ENCODE data around the gene LTB4R.
"Not testable (repeated sequence)": the region's sequence is repeated elsewhere in the genome, so short reads cannot be mapped to it uniquely, and the experiment has no call there.

The LTB4R gene

DNA sequence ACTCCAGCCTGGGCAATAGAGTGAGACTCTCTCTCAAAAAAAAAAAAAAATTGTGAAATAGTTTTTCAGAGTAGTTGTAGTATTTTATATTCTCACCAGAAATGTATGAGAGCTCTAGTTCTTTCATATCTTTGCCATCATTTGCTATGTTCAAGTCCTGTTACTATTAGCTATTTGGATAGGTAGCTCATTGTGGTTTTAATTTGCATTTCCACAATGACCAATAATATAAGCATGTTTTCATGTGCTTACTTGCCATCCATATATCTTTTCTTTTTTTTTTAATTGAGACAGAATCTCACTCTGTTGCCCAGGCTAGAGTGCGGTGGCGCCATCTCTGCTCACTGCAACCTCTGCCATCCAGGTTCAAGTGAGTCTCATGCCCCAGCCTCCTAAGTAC lies 36.9 kb downstream of the LTB4R start:
- H3K4me3 ChIP-seq (ENCODE audit: low read length): no peak overlapping the region
- no peak for TF ChIP-seq ZNF274 (IDR thresholded peaks at IDR 0.05; ENCODE audit: low read depth, low read length)

DNA sequence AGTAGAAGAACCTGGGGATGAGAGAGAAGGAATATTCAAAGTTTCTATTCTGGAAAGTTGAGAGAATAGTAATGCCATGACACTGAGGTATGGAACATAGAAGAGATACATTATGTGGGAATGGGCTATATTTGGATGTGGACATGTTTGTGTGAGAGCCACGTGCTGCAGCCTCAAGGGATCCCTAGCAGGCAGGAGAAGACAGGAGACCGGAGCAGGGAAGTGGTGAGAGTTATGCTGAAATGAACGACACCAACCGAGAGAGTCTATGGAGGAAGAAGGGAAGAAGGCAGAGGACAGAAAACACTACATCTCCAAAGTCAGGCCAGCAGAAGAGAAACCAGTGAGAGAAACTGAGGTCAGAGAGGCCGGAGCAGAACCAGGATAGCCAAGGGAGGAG lies 38.4 kb downstream of the LTB4R start:
- no peak for TF ChIP-seq ZNF274 (IDR thresholded peaks at IDR 0.05; ENCODE audit: low read depth, low read length)
- no peak overlapping the region for H3K4me3 ChIP-seq (ENCODE audit: low read length)

DNA sequence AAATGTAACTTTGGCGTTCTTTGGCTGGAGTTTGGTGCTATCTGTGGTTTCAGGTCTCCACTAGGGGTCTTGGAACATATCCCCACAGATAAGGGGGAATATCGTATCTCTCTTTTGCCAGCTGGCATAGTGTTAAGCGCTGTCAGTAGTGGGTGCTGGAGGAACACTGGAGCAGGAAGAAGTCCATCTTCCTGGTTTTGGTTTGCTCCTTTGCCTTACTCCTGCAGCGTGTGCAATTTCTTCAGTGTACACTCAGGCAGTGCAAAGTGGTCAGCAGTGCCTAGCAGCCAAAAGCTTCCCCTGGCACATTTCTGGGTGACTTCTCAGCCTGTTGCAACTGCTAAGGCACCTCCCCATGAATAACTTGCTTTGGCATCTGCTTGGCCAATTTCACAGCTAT lies 40.2 kb downstream of the LTB4R start:
- H3K4me3 ChIP-seq (ENCODE audit: low read length): no peak overlapping the region
- no peak for TF ChIP-seq ZNF274 (IDR thresholded peaks at IDR 0.05; ENCODE audit: low read depth, low read length)

DNA sequence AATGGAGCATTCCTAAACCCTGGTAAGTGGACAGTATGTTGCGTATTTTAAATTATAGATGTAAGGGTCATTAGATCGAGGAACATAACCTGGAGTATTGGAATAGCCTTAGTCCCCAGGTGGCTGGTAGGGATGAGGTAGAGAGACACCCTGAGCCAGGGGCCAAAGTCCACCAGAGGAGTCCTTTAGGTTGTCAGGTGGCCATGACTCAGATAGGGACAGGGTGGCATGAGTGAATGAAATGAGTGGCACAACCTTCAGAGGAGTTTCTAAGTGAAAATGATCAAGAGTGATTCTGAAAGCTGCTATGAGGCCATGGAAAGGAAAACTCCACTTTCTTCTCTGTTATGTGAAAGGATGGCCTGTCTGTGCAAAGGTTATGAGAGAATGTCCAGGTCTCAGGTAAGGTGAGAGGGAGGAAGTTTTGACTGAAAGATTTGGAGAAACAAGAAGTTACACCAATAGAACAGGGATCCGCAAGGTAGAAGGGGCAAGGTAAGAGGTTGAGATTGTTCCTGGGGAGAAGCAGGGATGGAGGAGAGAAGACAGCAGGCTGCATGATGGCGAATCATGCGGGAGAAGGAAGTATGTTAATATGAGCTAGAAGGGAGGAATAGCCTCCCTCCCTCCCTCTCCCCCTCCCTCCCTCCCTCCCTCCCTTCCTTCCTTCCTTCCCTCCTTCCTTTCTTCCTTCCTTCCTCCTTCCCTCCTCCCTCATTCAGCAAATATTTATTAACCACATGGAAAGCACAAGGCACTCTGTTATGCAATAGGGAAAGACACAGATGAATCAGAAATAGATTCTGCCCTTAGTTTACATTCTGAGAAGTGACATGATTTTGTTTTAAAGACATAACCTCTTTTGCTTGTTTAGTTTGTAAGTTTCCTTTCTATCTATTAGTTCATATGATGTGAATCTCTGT lies 42.5 kb downstream of the LTB4R start:
- no peak for TF ChIP-seq ZNF274 (IDR thresholded peaks at IDR 0.05; ENCODE audit: low read depth, low read length)
- H3K4me3 ChIP-seq (ENCODE audit: low read length): no peak overlapping the region

DNA sequence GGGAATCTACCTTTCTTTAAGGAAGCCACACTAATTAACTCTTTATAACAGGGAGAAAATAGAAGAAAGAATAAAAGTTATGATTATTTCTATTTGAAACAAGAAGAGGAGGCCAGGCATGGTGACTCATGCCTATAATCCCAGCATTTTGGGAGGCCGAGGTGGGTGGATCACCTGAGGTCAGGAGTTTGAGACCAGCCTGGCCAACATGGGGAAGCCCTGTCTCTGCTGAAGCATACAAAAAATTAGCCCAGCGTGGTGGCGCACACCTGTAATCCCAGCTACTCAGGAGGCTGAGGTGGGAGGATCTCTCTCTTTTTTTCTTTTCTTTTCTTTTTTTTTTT lies 43.2 kb downstream of the LTB4R start:
- H3K4me3 ChIP-seq (ENCODE audit: low read length): not testable (repeated sequence)

GRCh38 chr14:24355009-24355408 lies 43.7 kb downstream of the LTB4R start:
- TF ChIP-seq ZNF274 (IDR thresholded peaks at IDR 0.05; ENCODE audit: low read depth, low read length): no peak
- H3K4me3 ChIP-seq (ENCODE audit: low read length): no peak overlapping the region

- TF ChIP-seq ZNF274 (IDR thresholded peaks at IDR 0.05; ENCODE audit: low read depth, low read length): no peak
- H3K4me3 ChIP-seq (ENCODE audit: low read length): no peak overlapping the region
Observed at GRCh38 chr14:24356208-24356607, 44.9 kb downstream of the LTB4R start.

DNA sequence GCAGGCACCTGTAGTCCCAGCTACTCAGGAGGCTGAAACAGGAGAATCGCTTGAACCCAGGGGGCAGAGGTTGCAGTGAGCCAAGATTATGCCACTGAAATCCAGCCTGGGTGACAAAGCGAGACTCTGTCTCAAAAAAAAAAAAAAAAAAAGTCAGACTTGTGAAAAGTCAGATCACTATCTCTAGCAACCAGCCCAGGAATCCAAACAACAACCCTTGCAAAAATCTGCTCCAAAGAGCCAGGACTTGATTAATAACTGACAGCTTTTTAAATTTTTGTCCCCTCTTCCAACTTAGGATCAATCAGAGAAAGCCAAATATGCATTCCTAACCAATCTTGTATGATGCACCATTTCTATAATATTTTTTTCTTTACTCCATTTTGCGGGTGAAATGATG lies 49.0 kb downstream of the LTB4R start:
- no peak overlapping the region for H3K4me3 ChIP-seq (ENCODE audit: low read length)
- TF ChIP-seq ZNF274 (IDR thresholded peaks at IDR 0.05; ENCODE audit: low read depth, low read length): no peak

- no peak for TF ChIP-seq ZNF274 (IDR thresholded peaks at IDR 0.05; ENCODE audit: low read depth, low read length)
- H3K4me3 ChIP-seq (ENCODE audit: low read length): no peak overlapping the region
Observed at GRCh38 chr14:24361326-24361725, 50.0 kb downstream of the LTB4R start.

GRCh38 chr14:24362241-24362960 lies 51.1 kb downstream of the LTB4R start:
- TF ChIP-seq ZNF274 (IDR thresholded peaks at IDR 0.05; ENCODE audit: low read depth, low read length): no peak
- H3K4me3 ChIP-seq (ENCODE audit: low read length): no peak overlapping the region

GRCh38 chr14:24363401-24363800 lies 52.1 kb downstream of the LTB4R start:
- no peak overlapping the region for H3K4me3 ChIP-seq (ENCODE audit: low read length)
- no peak for TF ChIP-seq ZNF274 (IDR thresholded peaks at IDR 0.05; ENCODE audit: low read depth, low read length)

GRCh38 chr14:24364841-24365240 lies 53.5 kb downstream of the LTB4R start:
- H3K4me3 ChIP-seq (ENCODE audit: low read length): no peak overlapping the region
- no peak for TF ChIP-seq ZNF274 (IDR thresholded peaks at IDR 0.05; ENCODE audit: low read depth, low read length)

GRCh38 chr14:24365600-24366412 lies 54.5 kb downstream of the LTB4R start:
- H3K4me3 ChIP-seq (ENCODE audit: low read length): peak overlapping the region; percentile 34; the same call in 1 of the 2 replicates
- no peak for TF ChIP-seq ZNF274 (IDR thresholded peaks at IDR 0.05; ENCODE audit: low read depth, low read length)

- TF ChIP-seq ZNF274 (IDR thresholded peaks at IDR 0.05; ENCODE audit: low read depth, low read length): no peak
- peak overlapping the region; percentile 34; the same call in 1 of the 2 replicates for H3K4me3 ChIP-seq (ENCODE audit: low read length)
Observed at GRCh38 chr14:24366413-24366720, 55.1 kb downstream of the LTB4R start.

Measured in GM08714 (cell line).